Spleen (tissue), 11 donors: ENCODE measurements around the gene ID2. TPM values are rescaled to one million over a fixed set of nuclear protein-coding genes. Genes with fewer than 3 reads are reported as not detected.

Experiments used
- DNase-seq: peaks from one replicate; pipeline ENCODE4 v3.0.0-alpha.2; 2020
- H3K27ac ChIP-seq, 8 donors: fragments of 200-600 bp; sonication (generic) in 7 of 8; 1 replicate in 4 of 8; 2 replicates in 4 of 8; pipeline versions ENCODE4 v1.5.0 to v1.8.0; 2016 to 2021; ENCODE audit warnings: inconsistent platforms in 4 of 8, mild to moderate bottlenecking in 4 of 8, moderate library complexity in 1 of 8
- H3K27me3 ChIP-seq, 7 donors: fragments of 200-600 bp; sonication (generic) in 6 of 7; replicated peaks in 1 of 7; 1 replicate in 4 of 7; 2 replicates in 3 of 7; pipeline versions ENCODE4 v1.5.0 to v1.8.0; 2016 to 2021; ENCODE audit warnings: inconsistent platforms in 3 of 7, mild to moderate bottlenecking in 1 of 7
- H3K36me3 ChIP-seq, 6 donors: fragments of 200-600 bp; sonication (generic) in 5 of 6; 1 replicate in 4 of 6; 2 replicates in 2 of 6; pipeline versions ENCODE4 v1.5.0 to v1.8.0; 2016 to 2021; ENCODE audit warnings: inconsistent platforms in 2 of 6
- H3K4me1 ChIP-seq, 6 donors: fragments of 200-600 bp; sonication (generic) in 5 of 6; 1 replicate in 3 of 6; 2 replicates in 3 of 6; pipeline versions ENCODE4 v1.5.0 to v1.8.0; 2016 to 2021; ENCODE audit warnings: inconsistent platforms in 3 of 6
- H3K4me3 ChIP-seq, 8 donors: fragments of 200-600 bp; sonication (generic) in 7 of 8; 1 replicate in 4 of 8; 2 replicates in 4 of 8; pipeline versions ENCODE4 v1.5.0 to v1.8.0; 2016 to 2021; ENCODE audit warnings: inconsistent platforms in 4 of 8, mild to moderate bottlenecking in 4 of 8, moderate library complexity in 2 of 8
- H3K9me3 ChIP-seq, 8 donors: fragments of 200-600 bp; sonication (generic) in 7 of 8; 1 replicate in 4 of 8; 2 replicates in 4 of 8; pipeline versions ENCODE4 v1.5.0 to v1.8.0; 2016 to 2021; ENCODE audit warnings: inconsistent platforms in 4 of 8
- CTCF ChIP-seq, 11 experiments: fragments of 200-600 bp in 7 of 11; fragments of 450-650 bp in 4 of 11; sonication (generic) in 4 of 11; IDR thresholded peaks in 8 of 11; conservative IDR thresholded peaks in 3 of 11; 1 replicate in 7 of 11; 2 replicates in 4 of 11; pipeline versions ENCODE4 v1.4.0 to v1.8.0; 2016 to 2021; ENCODE audit warnings: antibody characterized with exemption in 11 of 11, inconsistent platforms in 4 of 11, mild to moderate bottlenecking in 1 of 11
- POLR2A ChIP-seq, 3 donors: fragments of 450-650 bp; IDR thresholded peaks; one replicate each; pipeline ENCODE4 v1.5.1; 2017; ENCODE audit warnings: antibody characterized with exemption in 3 of 3, mild to moderate bottlenecking in 1 of 3
- POLR2AphosphoS5 ChIP-seq, 3 donors: sonication (generic); formaldehyde crosslinking; IDR thresholded peaks; one replicate each; pipeline ENCODE4 v1.5.1; 2017; ENCODE audit warnings: antibody characterized with exemption in 3 of 3
- WGBS, 5 donors: extraction: QIAGEN DNeasy Blood & Tissue Kit in 3 of 5; methylation state at CpG; one replicate each; pipeline versions ENCODE4 v1.1.5 to v1.1.7; 2013 to 2018; 5-methylcytosine and 5-hydroxymethylcytosine counted together
- intact Hi-C: fragments of 100-400 bp; cut with DNase I; formaldehyde crosslinking; loops from one replicate; pipeline ENCODE4 v1.15.0; 2023; ENCODE audit warnings: low total_unique reads
- polyA plus RNA-seq, 3 donors: library from polyadenylated mRNA; stranded (reverse); fragments of 200-250 nt; gene quantifications; one replicate each; pipeline ENCODE4 v1.2.1, GENCODE V29; 2013
- total RNA-seq, 7 donors: library from RNA; depleted of rRNA in 3 of 7; stranded (reverse); fragments of >200 nt in 3 of 7; fragmentation: NEBNext Ultra II Directional in 4 of 7; extraction: Animal tissue kit (Norgen Biotek cat#: 25700) in 4 of 7; gene quantifications; one replicate each; pipeline versions ENCODE4 v1.1.0 to v1.2.1, GENCODE V29; 2016 to 2021
- donor health status: healthy with polysubstance abuse.
- donor health status: DM: no; HTN: no; CAD: no; lungs with moderate emphysema.
- donor health status: DM: no; HTN: no; CAD: no.
- donor health status: Bipolar disorder and iron deficiency.
- donor health status: healthy.
- donor health status: DM: no; HTN: no; CAD: no.
- donor health status: DM: yes; HTN: yes; CAD: no.

The ID2 gene
- total and polyA plus RNA-seq, 10 donors: 42.8 to 343 (median 90.1) TPM

- Histone ChIP-seq H3K4me1 (no peaks in the 10 kb centered on the region), H3K27ac (no peak overlapping the region), H3K4me3 (no peak overlapping the region), H3K36me3 (no peaks in the 10 kb centered on the region), H3K9me3 (peaks cover 0 to 15% (median 11%) of the 10 kb centered on the region in 8 donors), H3K27me3 (peaks cover 0 to 22% (median 0%) of the 10 kb centered on the region in 7 donors)
- TF ChIP-seq POLR2A (IDR thresholded peaks at IDR 0.05): no peak
- no peak for TF ChIP-seq CTCF (IDR thresholded peaks at IDR 0.05 in 8 of 11, conservative IDR thresholded peaks at IDR 0.05 in 3 of 11)
- TF ChIP-seq POLR2AphosphoS5 (IDR thresholded peaks at IDR 0.05): no peak
- 79 to 88% (median 83%) methylated on average over 3 of the region's 3 CpGs for WGBS, 5 donors
- intact Hi-C loops: no loop called here
- no peak for DNase-seq
Measured at GRCh38 chr2:8710951-8711350, 29.1 kb downstream of the ID2 start.

GRCh38 chr2:8714283-8714682 lies 32.4 kb downstream of the ID2 start:
- WGBS, 5 donors: 83 to 91% (median 90%) methylated on average over 7 of the region's 7 CpGs
- H3K27me3 ChIP-seq: peaks cover 0 to 25% (median 0%) of the 10 kb centered on the region in 7 donors
- H3K9me3 ChIP-seq: peaks cover 0 to 18% (median 12%) of the 10 kb centered on the region in 8 donors
- H3K27ac ChIP-seq: no peak overlapping the region
- no peak for DNase-seq
- H3K4me3 ChIP-seq: no peak overlapping the region
- H3K36me3 ChIP-seq: no peaks in the 10 kb centered on the region
- no peaks in the 10 kb centered on the region for H3K4me1 ChIP-seq
- intact Hi-C loops: no loop called here
- TF ChIP-seq POLR2A (IDR thresholded peaks at IDR 0.05) (no peak), CTCF (IDR thresholded peaks at IDR 0.05 in 8 of 11, conservative IDR thresholded peaks at IDR 0.05 in 3 of 11) (no peak), POLR2AphosphoS5 (IDR thresholded peaks at IDR 0.05) (no peak)

- intact Hi-C loops: no loop called here
- H3K9me3 ChIP-seq: peaks cover 0 to 18% (median 12%) of the 10 kb centered on the region in 8 donors
- TF ChIP-seq POLR2AphosphoS5 (IDR thresholded peaks at IDR 0.05) (no peak), CTCF (IDR thresholded peaks at IDR 0.05 in 8 of 11, conservative IDR thresholded peaks at IDR 0.05 in 3 of 11) (no peak), POLR2A (IDR thresholded peaks at IDR 0.05) (no peak)
- H3K36me3 ChIP-seq: no peaks in the 10 kb centered on the region
- DNase-seq: no peak
- no peak overlapping the region for H3K27ac ChIP-seq
- H3K27me3 ChIP-seq: peaks cover 0 to 22% (median 0%) of the 10 kb centered on the region in 7 donors
- no peak overlapping the region for H3K4me3 ChIP-seq
- H3K4me1 ChIP-seq: no peaks in the 10 kb centered on the region
- WGBS, 5 donors: 83 to 94% (median 92%) methylated on average over 5 of the region's 5 CpGs
Measured at GRCh38 chr2:8714971-8715370, 33.1 kb downstream of the ID2 start.

- no peak for DNase-seq
- Histone ChIP-seq H3K36me3 (no peaks in the 10 kb centered on the region), H3K4me1 (no peaks in the 10 kb centered on the region), H3K27me3 (peaks cover 0 to 6% (median 0%) of the 10 kb centered on the region in 7 donors), H3K4me3 (no peak overlapping the region), H3K9me3 (peaks cover 0 to 18% (median 12%) of the 10 kb centered on the region in 8 donors), H3K27ac (no peak overlapping the region)
- TF ChIP-seq CTCF (IDR thresholded peaks at IDR 0.05 in 8 of 11, conservative IDR thresholded peaks at IDR 0.05 in 3 of 11) (no peak), POLR2A (IDR thresholded peaks at IDR 0.05) (no peak), POLR2AphosphoS5 (IDR thresholded peaks at IDR 0.05) (no peak)
- intact Hi-C loops: no loop called here
- WGBS, 5 donors: 91 to 95% (median 94%) methylated on average over 3 of the region's 3 CpGs
Measured at GRCh38 chr2:8719528-8719927, 37.7 kb downstream of the ID2 start.
